ENCODE results near the gene PAPOLA. TPM values are rescaled to one million over a fixed set of nuclear protein-coding genes. Genes with fewer than 3 reads are reported as not detected.

Gene PAPOLA
- total RNA-seq, 3 donors from 2014 or later: 146 to 214 (median 212) TPM

DNA sequence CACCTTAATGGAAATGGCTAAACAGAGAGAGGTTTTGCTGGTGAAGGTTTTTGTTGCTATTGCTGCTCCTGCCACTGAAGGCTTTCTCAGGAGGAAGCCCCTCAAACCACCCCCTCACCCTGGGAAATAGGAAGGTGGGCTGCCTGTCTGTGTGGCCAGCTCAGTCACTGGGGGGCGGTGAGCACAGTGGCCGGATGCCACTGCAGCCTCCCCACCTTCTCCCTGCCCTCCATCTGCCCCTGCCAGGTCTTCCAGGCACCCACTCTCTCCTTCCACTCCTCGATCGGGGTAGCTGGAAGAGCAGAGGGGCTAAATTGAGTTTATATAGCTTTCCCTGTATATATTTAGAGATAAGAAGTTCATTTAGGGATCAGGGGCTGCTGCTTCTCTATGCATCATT lies 80.8 kb downstream of the PAPOLA start:
- DNase-seq (no peak), ATAC-seq (no peak)
- intact Hi-C loops (cut with DNase I, micrococcal nuclease): no loop called here
- Histone ChIP-seq H3K4me1 (ENCODE audit: low read depth) (no peaks in the 10 kb centered on the region), H3K9me3 (no peaks in the 10 kb centered on the region), H3K36me3 (ENCODE audit: low read depth) (no peaks in the 10 kb centered on the region), H3K4me3 (no peak overlapping the region)
- TF ChIP-seq, protein P1, sequence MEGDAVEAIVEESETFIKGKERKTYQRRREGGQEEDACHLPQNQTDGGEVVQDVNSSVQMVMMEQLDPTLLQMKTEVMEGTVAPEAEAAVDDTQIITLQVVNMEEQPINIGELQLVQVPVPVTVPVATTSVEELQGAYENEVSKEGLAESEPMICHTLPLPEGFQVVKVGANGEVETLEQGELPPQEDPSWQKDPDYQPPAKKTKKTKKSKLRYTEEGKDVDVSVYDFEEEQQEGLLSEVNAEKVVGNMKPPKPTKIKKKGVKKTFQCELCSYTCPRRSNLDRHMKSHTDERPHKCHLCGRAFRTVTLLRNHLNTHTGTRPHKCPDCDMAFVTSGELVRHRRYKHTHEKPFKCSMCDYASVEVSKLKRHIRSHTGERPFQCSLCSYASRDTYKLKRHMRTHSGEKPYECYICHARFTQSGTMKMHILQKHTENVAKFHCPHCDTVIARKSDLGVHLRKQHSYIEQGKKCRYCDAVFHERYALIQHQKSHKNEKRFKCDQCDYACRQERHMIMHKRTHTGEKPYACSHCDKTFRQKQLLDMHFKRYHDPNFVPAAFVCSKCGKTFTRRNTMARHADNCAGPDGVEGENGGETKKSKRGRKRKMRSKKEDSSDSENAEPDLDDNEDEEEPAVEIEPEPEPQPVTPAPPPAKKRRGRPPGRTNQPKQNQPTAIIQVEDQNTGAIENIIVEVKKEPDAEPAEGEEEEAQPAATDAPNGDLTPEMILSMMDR (IDR thresholded peaks at IDR 0.05): no peak

DNA sequence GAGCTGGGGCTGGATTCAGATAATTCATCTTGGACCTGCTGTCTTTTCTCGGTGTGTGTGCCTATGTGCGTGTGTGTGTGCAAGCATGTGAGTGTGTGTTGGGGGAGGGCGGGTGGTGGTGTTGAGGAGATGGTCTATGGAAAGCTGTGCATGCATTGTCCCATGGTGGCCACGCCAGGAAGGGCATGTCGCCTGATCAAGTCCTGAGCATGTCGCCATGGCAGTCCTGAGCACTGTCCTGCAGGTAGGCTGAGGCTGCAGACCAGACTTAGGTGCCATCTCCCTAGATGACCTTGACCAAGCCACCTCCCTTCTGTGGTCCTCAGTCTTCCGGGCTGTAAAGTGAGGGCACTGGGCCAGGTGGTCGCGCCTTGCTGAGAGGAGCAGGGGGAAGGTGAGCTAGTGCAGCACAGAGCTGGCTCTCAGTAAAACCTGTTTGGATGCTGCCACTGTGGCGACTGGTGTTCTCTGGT lies 81.4 kb downstream of the PAPOLA start:
- DNase-seq (no peak), ATAC-seq (peak; percentile 17)
- TF ChIP-seq, protein P1 (IDR thresholded peaks at IDR 0.05): no peak
- H3K4me3 ChIP-seq: no peak overlapping the region
- H3K9me3 ChIP-seq: no peaks in the 10 kb centered on the region
- no peaks in the 10 kb centered on the region for H3K4me1 ChIP-seq (ENCODE audit: low read depth)
- H3K36me3 ChIP-seq (ENCODE audit: low read depth): no peaks in the 10 kb centered on the region
- intact Hi-C loops (cut with DNase I, micrococcal nuclease): no loop called here

DNA sequence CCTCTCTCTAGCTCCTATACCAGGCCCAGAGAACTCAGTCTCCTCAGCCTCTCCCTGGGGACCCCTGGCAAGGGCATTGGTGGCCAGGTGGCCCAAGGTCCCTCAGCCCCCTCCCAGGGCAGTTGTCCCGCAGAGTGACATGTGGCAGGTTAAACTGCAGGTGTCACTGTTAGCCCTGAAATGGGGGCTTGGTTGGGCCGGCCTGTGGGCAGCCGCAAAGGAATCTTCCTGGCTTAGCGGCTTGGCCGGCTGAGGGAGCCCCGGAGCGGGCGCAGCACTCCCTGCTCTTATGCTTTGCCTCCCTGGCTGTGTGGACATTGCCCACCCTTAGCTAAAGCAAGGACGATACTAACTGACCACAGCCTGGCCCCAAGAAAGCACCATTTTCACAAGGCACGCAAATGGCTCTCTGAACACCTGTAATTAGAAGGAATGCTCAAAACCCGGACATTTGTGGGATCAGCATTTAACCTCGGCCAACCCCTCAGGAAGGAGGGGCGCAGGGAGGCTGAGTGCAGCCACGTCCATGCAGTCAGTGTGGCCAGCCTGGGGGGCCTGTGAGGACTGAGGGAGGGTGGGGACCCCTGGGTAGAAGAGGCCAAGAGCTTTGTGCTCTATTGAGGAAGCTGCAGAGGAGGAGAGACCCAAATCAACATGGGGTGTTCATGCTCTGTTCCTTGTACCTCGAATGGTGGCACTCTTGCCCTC lies 82.2 kb downstream of the PAPOLA start:
- Histone ChIP-seq H3K36me3 (ENCODE audit: low read depth) (no peaks in the 10 kb centered on the region), H3K4me3 (no peak overlapping the region), H3K4me1 (ENCODE audit: low read depth) (no peaks in the 10 kb centered on the region), H3K9me3 (no peaks in the 10 kb centered on the region)
- TF ChIP-seq, protein P1 (IDR thresholded peaks at IDR 0.05): no peak
- peak in 2 of 3 donors; percentile 18 to 36 for DNase-seq
- intact Hi-C loops (cut with DNase I, micrococcal nuclease): no loop called here
- peak; percentile 65 for ATAC-seq

DNA sequence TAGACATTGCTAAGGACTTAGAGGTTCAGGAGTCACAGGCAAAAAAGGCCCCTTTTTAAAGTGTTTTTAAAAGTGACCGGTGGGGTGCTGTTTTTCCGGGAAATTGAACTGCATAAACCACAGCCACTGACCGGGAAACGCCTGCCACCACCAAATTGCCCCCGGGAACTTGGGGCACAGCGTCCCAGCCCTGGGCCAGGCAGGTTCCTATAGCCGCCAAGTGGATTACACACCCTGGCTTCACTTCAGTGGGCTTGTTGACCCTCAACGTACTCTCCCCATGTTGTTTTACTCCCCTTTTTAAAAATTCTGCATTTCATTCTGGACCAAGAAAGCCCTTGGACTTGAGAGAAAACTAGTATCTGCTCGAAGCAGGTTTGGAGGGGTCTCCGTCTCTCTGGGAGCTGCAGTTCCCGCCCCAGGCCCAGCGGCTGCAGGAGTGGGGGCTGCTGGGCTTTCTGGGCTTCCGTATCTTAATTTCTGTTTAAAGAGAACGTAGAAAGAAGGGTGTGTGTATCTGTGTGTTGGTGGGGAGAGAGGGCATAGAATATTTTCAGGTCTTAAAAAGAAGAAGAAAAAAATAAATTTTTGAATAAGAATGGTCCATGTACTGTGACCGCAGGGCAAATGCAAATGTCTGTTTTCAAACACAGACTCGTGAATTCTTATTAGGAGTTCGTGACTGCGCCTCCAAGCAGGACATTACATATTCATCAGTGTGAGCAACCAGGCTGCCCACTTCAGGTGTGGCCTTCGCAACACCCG lies 82.9 kb downstream of the PAPOLA start:
- H3K4me3 ChIP-seq: no peak overlapping the region
- no peaks in the 10 kb centered on the region for H3K4me1 ChIP-seq (ENCODE audit: low read depth)
- no peaks in the 10 kb centered on the region for H3K9me3 ChIP-seq
- DNase-seq (no peak), ATAC-seq (no peak)
- no peaks in the 10 kb centered on the region for H3K36me3 ChIP-seq (ENCODE audit: low read depth)
- TF ChIP-seq, protein P1 (IDR thresholded peaks at IDR 0.05): no peak
- intact Hi-C loops (cut with DNase I, micrococcal nuclease): no loop called here

DNA sequence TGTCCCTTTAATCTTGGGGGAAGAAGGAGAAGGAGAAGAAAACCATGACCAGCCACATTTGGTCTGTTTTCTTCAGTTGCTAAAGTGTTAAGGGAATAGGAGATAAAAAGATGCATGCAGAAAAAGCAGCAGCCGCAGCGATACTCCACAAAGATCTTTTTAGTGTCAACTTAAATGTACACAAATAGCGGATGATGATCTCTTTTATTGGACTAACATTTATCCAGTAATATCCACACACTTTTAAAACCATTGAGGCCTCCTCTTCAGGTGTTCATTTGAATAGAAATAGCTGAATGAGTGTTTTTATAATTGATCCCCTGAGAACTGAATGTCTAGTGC lies 83.5 kb downstream of the PAPOLA start:
- DNase-seq (no peak), ATAC-seq (no peak)
- H3K36me3 ChIP-seq (ENCODE audit: low read depth): no peaks in the 10 kb centered on the region
- no peaks in the 10 kb centered on the region for H3K9me3 ChIP-seq
- intact Hi-C loops (cut with DNase I, micrococcal nuclease): no loop called here
- H3K4me1 ChIP-seq (ENCODE audit: low read depth): no peaks in the 10 kb centered on the region
- no peak overlapping the region for H3K4me3 ChIP-seq
- TF ChIP-seq, protein P1 (IDR thresholded peaks at IDR 0.05): no peak

Measured in mucosa of descending colon (tissue), 3 donors.